ENCODE data around the gene CORO2A.

GRCh38 chr9:98172604-98173003 is 19.8 kb downstream of the CORO2A start:
- TF ChIP-seq POLR2A (IDR thresholded peaks at IDR 0.05; ENCODE audit: low read depth, low read length) = no peak
- TF ChIP-seq TAF1 (IDR thresholded peaks at IDR 0.05; ENCODE audit: low read depth, low read length) = no peak
- no peak for TF ChIP-seq POLR2AphosphoS5 (IDR thresholded peaks at IDR 0.05; ENCODE audit: low read depth, low read length)
- no peak for TF ChIP-seq POU2F2 (IDR thresholded peaks at IDR 0.05; ENCODE audit: low read depth, low read length)
- no peak for TF ChIP-seq PAX5 (IDR thresholded peaks at IDR 0.05; ENCODE audit: insufficient read depth, low read length, severe bottlenecking)
